Sigmoid colon (tissue), 7 donors: ENCODE results near the gene TESMIN. TPM values are rescaled to one million over a fixed set of nuclear protein-coding genes. Genes with fewer than 3 reads are reported as not detected.

ENCODE experiments used
- DNase-seq: peaks from one replicate; pipeline ENCODE4 v3.0.0-alpha.2; 2019
- H3K27ac ChIP-seq, 4 donors: fragments of 200-600 bp; sonication (generic); one replicate each; pipeline ENCODE4 v1.5.1; 2016 to 2019; ENCODE audit warnings: mild to moderate bottlenecking in 1 of 4
- H3K27me3 ChIP-seq, 3 donors: fragments of 200-600 bp; sonication (generic); one replicate each; pipeline ENCODE4 v1.5.1; 2019; ENCODE audit warnings: mild to moderate bottlenecking in 1 of 3
- H3K36me3 ChIP-seq, 4 donors: fragments of 200-600 bp; sonication (generic); one replicate each; pipeline ENCODE4 v1.5.1; 2016 to 2019
- H3K4me1 ChIP-seq, 4 donors: fragments of 200-600 bp; sonication (generic); one replicate each; pipeline ENCODE4 v1.5.1; 2017 to 2019
- H3K4me3 ChIP-seq, 4 donors: fragments of 200-600 bp; sonication (generic); one replicate each; pipeline ENCODE4 v1.5.1; 2017 to 2019; ENCODE audit warnings: mild to moderate bottlenecking in 2 of 4, moderate library complexity in 1 of 4
- H3K9me3 ChIP-seq, 4 donors: fragments of 200-600 bp in 3 of 4; sonication (generic) in 3 of 4; one replicate each; pipeline versions ENCODE4 v1.5.1 to v1.6.1; 2013 to 2019
- EP300 ChIP-seq, 4 donors: sonication (generic); formaldehyde crosslinking; IDR thresholded peaks; one replicate each; pipeline ENCODE4 v1.6.1; 2017; ENCODE audit warnings: antibody characterized with exemption in 4 of 4
- POLR2A ChIP-seq, 2 donors: fragments of 450-650 bp; IDR thresholded peaks; one replicate each; pipeline ENCODE4 v1.6.1; 2016; ENCODE audit warnings: antibody characterized with exemption in 2 of 2, mild to moderate bottlenecking in 2 of 2, moderate library complexity in 2 of 2
- POLR2AphosphoS5 ChIP-seq, 4 donors: sonication (generic); formaldehyde crosslinking; IDR thresholded peaks; one replicate each; pipeline ENCODE4 v1.6.1; 2017; ENCODE audit warnings: antibody characterized with exemption in 4 of 4
- WGBS, 2 donors: extraction: QIAGEN DNeasy Blood & Tissue Kit; methylation state at CpG; one replicate each; pipeline ENCODE4 v1.1.7; 2013; 5-methylcytosine and 5-hydroxymethylcytosine counted together
- intact Hi-C: fragments of 100-400 bp; cut with DNase I; formaldehyde crosslinking; loops from one replicate; pipeline ENCODE4 v1.15.1; 2023
- polyA plus RNA-seq, 3 donors: library from polyadenylated mRNA; stranded (reverse); fragments of 200-250 nt; gene quantifications; one replicate each; pipeline ENCODE4 v1.2.3, GENCODE V29; 2013
- total RNA-seq, 4 donors: library from RNA; depleted of rRNA; stranded (reverse); fragments of >200 nt; gene quantifications; one replicate each; pipeline ENCODE4 v1.1.0, GENCODE V29; 2016
- TF ChIP-seq, protein P1 (sequence below), 4 experiments: fragments of 450-650 bp in 3 of 4; fragments of 200-600 bp in 1 of 4; IDR thresholded peaks; one replicate each; pipeline ENCODE4 v1.5.1; 2016 to 2019; ENCODE audit warnings: antibody characterized with exemption in 4 of 4, mild to moderate bottlenecking in 3 of 4, moderate library complexity in 2 of 4
- donor health status: healthy with polysubstance abuse.
- donor health status: Bipolar disorder and iron deficiency.
- donor health status: healthy.

The TESMIN gene
- total and polyA plus RNA-seq, 7 donors: 2.3 to 6.3 (median 4.8) TPM; not detected in 4

DNA sequence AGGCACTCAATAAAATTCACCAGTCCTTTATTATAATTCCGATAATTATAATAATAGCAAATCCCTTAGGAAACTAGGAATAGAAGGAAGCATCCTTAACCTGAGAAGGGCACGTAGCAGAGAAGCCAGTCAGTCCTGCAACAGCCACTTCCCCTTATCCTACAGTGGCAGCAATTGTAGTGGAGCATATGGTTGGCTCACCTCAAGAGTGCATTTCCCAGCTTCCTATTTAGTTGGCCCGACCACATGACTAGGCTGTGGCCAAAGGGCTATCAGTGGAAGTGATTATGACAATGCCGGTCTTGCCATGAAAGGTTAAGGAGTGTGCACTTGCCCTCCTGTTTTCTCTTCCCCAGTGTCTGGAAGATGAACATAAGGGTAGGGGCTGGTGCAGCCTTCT is 27.0 kb downstream of the TESMIN start:
- Histone ChIP-seq H3K27ac (no peak overlapping the region), H3K4me1 (no peaks in the 10 kb centered on the region), H3K27me3 (no peaks in the 10 kb centered on the region), H3K9me3 (no peaks in the 10 kb centered on the region), H3K36me3 (no peaks in the 10 kb centered on the region), H3K4me3 (no peak overlapping the region)
- intact Hi-C loops: no loop called here
- DNase-seq: no peak
- 82 to 88% methylated on average over 4 of the region's 4 CpGs for WGBS, 2 donors
- TF ChIP-seq POLR2AphosphoS5 (IDR thresholded peaks at IDR 0.05) (no peak), EP300 (IDR thresholded peaks at IDR 0.05) (no peak), POLR2A (IDR thresholded peaks at IDR 0.05) (no peak)
- TF ChIP-seq, protein P1, sequence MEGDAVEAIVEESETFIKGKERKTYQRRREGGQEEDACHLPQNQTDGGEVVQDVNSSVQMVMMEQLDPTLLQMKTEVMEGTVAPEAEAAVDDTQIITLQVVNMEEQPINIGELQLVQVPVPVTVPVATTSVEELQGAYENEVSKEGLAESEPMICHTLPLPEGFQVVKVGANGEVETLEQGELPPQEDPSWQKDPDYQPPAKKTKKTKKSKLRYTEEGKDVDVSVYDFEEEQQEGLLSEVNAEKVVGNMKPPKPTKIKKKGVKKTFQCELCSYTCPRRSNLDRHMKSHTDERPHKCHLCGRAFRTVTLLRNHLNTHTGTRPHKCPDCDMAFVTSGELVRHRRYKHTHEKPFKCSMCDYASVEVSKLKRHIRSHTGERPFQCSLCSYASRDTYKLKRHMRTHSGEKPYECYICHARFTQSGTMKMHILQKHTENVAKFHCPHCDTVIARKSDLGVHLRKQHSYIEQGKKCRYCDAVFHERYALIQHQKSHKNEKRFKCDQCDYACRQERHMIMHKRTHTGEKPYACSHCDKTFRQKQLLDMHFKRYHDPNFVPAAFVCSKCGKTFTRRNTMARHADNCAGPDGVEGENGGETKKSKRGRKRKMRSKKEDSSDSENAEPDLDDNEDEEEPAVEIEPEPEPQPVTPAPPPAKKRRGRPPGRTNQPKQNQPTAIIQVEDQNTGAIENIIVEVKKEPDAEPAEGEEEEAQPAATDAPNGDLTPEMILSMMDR (IDR thresholded peaks at IDR 0.05): no peak

DNA sequence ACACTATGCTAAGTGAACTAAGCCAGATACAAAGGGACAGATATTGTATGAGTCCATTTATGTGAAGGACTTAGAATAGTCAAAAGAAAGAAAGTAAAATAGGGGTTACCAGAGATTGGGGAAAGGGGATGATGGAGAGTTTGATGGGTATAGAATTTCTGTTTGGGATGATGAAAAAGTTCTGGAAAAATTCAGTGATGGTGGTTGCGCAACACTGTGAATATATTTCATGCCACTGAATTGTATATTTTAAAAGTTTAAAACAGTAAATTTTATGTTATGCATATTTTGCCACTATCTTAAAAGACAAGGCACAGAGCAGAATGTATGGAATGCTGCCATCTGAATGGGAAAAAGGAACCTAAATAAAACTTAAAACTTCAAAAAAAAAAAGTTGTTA is 29.2 kb downstream of the TESMIN start:
- Histone ChIP-seq H3K27ac (no peak overlapping the region), H3K4me1 (no peaks in the 10 kb centered on the region), H3K9me3 (no peaks in the 10 kb centered on the region), H3K4me3 (no peak overlapping the region), H3K27me3 (no peaks in the 10 kb centered on the region), H3K36me3 (no peaks in the 10 kb centered on the region)
- TF ChIP-seq, protein P1 (IDR thresholded peaks at IDR 0.05): no peak
- no peak for TF ChIP-seq EP300 (IDR thresholded peaks at IDR 0.05)
- no peak for TF ChIP-seq POLR2A (IDR thresholded peaks at IDR 0.05)
- TF ChIP-seq POLR2AphosphoS5 (IDR thresholded peaks at IDR 0.05): no peak
- DNase-seq: no peak
- 98 to 100% methylated on average over 1 of the region's 1 CpG for WGBS, 2 donors
- intact Hi-C loops: no loop called here

DNA sequence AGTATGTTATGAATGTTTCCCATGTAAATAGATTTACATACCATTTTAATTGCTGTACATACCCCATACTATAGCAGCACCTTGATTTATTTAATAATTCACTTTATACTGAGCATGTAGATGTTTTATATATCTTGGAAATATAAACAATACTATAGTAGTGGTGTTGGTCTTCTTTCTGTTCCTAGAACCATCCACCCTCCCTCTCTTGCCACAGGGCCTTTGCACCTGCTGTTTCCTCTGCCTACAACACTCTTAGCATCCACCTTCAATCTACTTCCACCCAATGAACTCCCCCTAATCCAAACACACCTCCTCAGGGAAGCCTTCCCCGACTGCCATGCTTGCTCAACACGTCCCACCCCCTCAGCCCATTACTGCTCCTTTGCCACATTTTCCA is 30.2 kb downstream of the TESMIN start:
- no peak for DNase-seq
- Histone ChIP-seq H3K27ac (no peak overlapping the region), H3K4me1 (no peaks in the 10 kb centered on the region), H3K36me3 (no peaks in the 10 kb centered on the region), H3K27me3 (no peaks in the 10 kb centered on the region), H3K4me3 (no peak overlapping the region), H3K9me3 (no peaks in the 10 kb centered on the region)
- intact Hi-C loops: no loop called here
- 91 to 94% methylated on average over 2 of the region's 2 CpGs for WGBS, 2 donors
- TF ChIP-seq POLR2A (IDR thresholded peaks at IDR 0.05) (no peak), POLR2AphosphoS5 (IDR thresholded peaks at IDR 0.05) (no peak), EP300 (IDR thresholded peaks at IDR 0.05) (no peak)
- TF ChIP-seq, protein P1 (IDR thresholded peaks at IDR 0.05): no peak

DNA sequence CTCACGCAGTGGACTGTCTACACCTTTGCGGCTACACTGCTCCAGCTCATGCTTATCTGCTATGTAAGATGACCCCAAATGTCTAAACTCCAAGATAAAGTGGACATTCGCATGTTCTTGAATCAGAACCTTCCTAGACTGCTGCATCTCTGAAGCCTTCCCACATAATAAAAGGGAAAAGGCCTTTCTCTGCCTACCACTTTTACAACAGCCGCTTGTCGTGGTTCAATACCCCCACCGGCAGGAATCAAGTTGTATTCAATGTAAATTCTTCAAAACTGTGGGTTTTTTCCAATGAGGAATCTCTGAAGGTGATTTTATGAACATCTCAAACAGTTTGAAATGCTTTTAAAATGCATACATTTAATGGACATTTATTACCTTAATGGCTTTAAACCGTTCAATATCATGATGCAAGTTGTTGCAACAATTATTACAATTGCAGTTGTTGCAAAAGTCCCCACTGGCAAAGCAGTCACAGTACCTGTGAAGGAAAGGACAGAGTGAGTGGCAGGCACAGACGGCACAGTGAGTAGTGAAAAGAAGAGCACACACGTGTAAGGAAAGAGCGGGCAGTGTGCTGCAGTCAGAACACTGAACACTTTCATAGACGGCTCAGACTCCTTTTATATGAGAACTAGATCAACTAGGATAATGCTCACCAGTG is 35.7 kb downstream of the TESMIN start:
- no peak for TF ChIP-seq POLR2AphosphoS5 (IDR thresholded peaks at IDR 0.05)
- TF ChIP-seq POLR2A (IDR thresholded peaks at IDR 0.05): no peak
- TF ChIP-seq EP300 (IDR thresholded peaks at IDR 0.05): no peak
- TF ChIP-seq, protein P1 (IDR thresholded peaks at IDR 0.05): no peak
- no peak overlapping the region for H3K27ac ChIP-seq
- intact Hi-C loops: no loop called here
- DNase-seq: no peak
- no peak overlapping the region for H3K4me3 ChIP-seq
- no peaks in the 10 kb centered on the region for H3K9me3 ChIP-seq
- WGBS, 2 donors: 89 to 93% methylated on average over 11 of the region's 11 CpGs
- no peaks in the 10 kb centered on the region for H3K4me1 ChIP-seq
- no peaks in the 10 kb centered on the region for H3K36me3 ChIP-seq
- peaks cover 0 to 12% (median 0%) of the 10 kb centered on the region in 3 donors for H3K27me3 ChIP-seq
